Upper lobe of left lung (tissue), 6 donors: ENCODE measurements around the gene ANGEL2. TPM values are rescaled to one million over a fixed set of nuclear protein-coding genes. Genes with fewer than 3 reads are reported as not detected.
A peak's percentile ranks its signal among the peaks of the same experiment; 100 is the strongest.

ENCODE experiments used
- ATAC-seq, 2 donors: fragments of 200-7000 bp; cut with Tn5 transposase; one replicate each; pipeline ENCODE4 v1.9.1; 2022; ENCODE audit warnings: mild to moderate bottlenecking in 2 of 2, moderate library complexity in 2 of 2; ENCODE audit not compliant: low FRiP score in 2 of 2
- DNase-seq, 2 donors: peaks; one replicate each; pipeline ENCODE4 v3.0.0-alpha.2; 2019 to 2020
- H3K27ac ChIP-seq, 4 donors: fragments of 200-600 bp; sonication (generic); one replicate each; pipeline ENCODE4 v1.5.1; 2016 to 2019
- H3K27me3 ChIP-seq, 4 donors: fragments of 200-600 bp; sonication (generic); one replicate each; pipeline ENCODE4 v1.5.1; 2017 to 2019
- H3K36me3 ChIP-seq, 4 donors: fragments of 200-600 bp; sonication (generic); one replicate each; pipeline ENCODE4 v1.5.1; 2016 to 2019
- H3K4me1 ChIP-seq, 4 donors: fragments of 200-600 bp; sonication (generic); one replicate each; pipeline ENCODE4 v1.5.1; 2018 to 2019
- H3K4me3 ChIP-seq, 4 donors: fragments of 200-600 bp; sonication (generic); one replicate each; pipeline ENCODE4 v1.5.1; 2017 to 2019; ENCODE audit warnings: mild to moderate bottlenecking in 2 of 4, moderate library complexity in 1 of 4
- H3K9me3 ChIP-seq, 4 donors: fragments of 200-600 bp; sonication (generic); one replicate each; pipeline ENCODE4 v1.5.1; 2018 to 2019
- CTCF ChIP-seq, 6 experiments: fragments of 450-650 bp in 4 of 6; fragments of 200-600 bp in 2 of 6; sonication (generic) in 2 of 6; IDR thresholded peaks; one replicate each; pipeline ENCODE4 v1.5.1; 2016 to 2019; ENCODE audit warnings: antibody characterized with exemption in 6 of 6
- EP300 ChIP-seq, 4 donors: sonication (generic); formaldehyde crosslinking; IDR thresholded peaks; one replicate each; pipeline ENCODE4 v1.5.1; 2017; ENCODE audit warnings: antibody characterized with exemption in 4 of 4, control low read depth in 2 of 4
- POLR2A ChIP-seq, 4 donors: fragments of 450-650 bp; IDR thresholded peaks; one replicate each; pipeline ENCODE4 v1.5.1; 2016 to 2017; ENCODE audit warnings: antibody characterized with exemption in 4 of 4, mild to moderate bottlenecking in 2 of 4
- POLR2AphosphoS5 ChIP-seq, 2 donors: sonication (generic); formaldehyde crosslinking; IDR thresholded peaks; one replicate each; pipeline ENCODE4 v1.5.1; 2017; ENCODE audit warnings: antibody characterized with exemption in 2 of 2
- WGBS, 2 donors: methylation state at CpG; one replicate each; pipeline ENCODE4 v1.1.5; 2017 to 2018; 5-methylcytosine and 5-hydroxymethylcytosine counted together
- total RNA-seq, 6 donors: library from RNA; depleted of rRNA in 4 of 6; stranded (reverse); fragments of >200 nt in 4 of 6; gene quantifications; one replicate each; pipeline versions ENCODE4 v1.1.0 to v1.2.1, GENCODE V29; 2016 to 2021
- donor health status: DM: no; HTN: no; CAD: no; lungs with moderate emphysema.
- donor health status: DM: no; HTN: yes; CAD: no; lungs with severe emphysema.

ANGEL2 gene
- total RNA-seq, 6 donors from 2014 or later: 29.4 to 68.7 (median 35.6) TPM

- H3K36me3 ChIP-seq: peaks cover 0 to 13% (median 2%) of the 10 kb centered on the region in 4 donors
- H3K9me3 ChIP-seq: no peaks in the 10 kb centered on the region
- H3K4me1 ChIP-seq: peaks cover 4 to 6% (median 4%) of the 10 kb centered on the region in 4 donors
- no peak overlapping the region for H3K27ac ChIP-seq
- no peaks in the 10 kb centered on the region for H3K27me3 ChIP-seq
- 98 to 100% methylated on average over 2 of the region's 2 CpGs for WGBS, 2 donors
- TF ChIP-seq EP300 (IDR thresholded peaks at IDR 0.05): no peak
- no peak for TF ChIP-seq POLR2A (IDR thresholded peaks at IDR 0.05)
- no peak for TF ChIP-seq POLR2AphosphoS5 (IDR thresholded peaks at IDR 0.05)
- TF ChIP-seq CTCF (IDR thresholded peaks at IDR 0.05): no peak
- ATAC-seq: no peak
- DNase-seq: no peak
- H3K4me3 ChIP-seq: no peak overlapping the region
Measured at GRCh38 chr1:212986551-212986950, 29.1 kb downstream of the ANGEL2 start.

- no peak overlapping the region for H3K4me3 ChIP-seq
- ATAC-seq (no peak), DNase-seq (no peak)
- H3K4me1 ChIP-seq: peaks cover 15 to 22% (median 17%) of the 10 kb centered on the region in 4 donors
- peaks cover 0 to 8% (median 1%) of the 10 kb centered on the region in 4 donors for H3K36me3 ChIP-seq
- H3K27me3 ChIP-seq: no peaks in the 10 kb centered on the region
- no peaks in the 10 kb centered on the region for H3K9me3 ChIP-seq
- 94 to 96% methylated on average over 5 to 6 of the region's 6 CpGs for WGBS, 2 donors
- TF ChIP-seq CTCF (IDR thresholded peaks at IDR 0.05) (no peak), EP300 (IDR thresholded peaks at IDR 0.05) (no peak), POLR2AphosphoS5 (IDR thresholded peaks at IDR 0.05) (no peak), POLR2A (IDR thresholded peaks at IDR 0.05) (no peak)
- H3K27ac ChIP-seq: no peak overlapping the region
Measured at GRCh38 chr1:212984522-212985291, 31.0 kb downstream of the ANGEL2 start.

- DNase-seq (no peak), ATAC-seq (no peak)
- H3K9me3 ChIP-seq: no peaks in the 10 kb centered on the region
- H3K27ac ChIP-seq: no peak overlapping the region
- H3K4me1 ChIP-seq: peaks cover 15 to 22% (median 17%) of the 10 kb centered on the region in 4 donors
- TF ChIP-seq POLR2AphosphoS5 (IDR thresholded peaks at IDR 0.05): no peak
- H3K27me3 ChIP-seq: no peaks in the 10 kb centered on the region
- WGBS, 2 donors: 85 to 94% methylated on average over 3 of the region's 3 CpGs
- H3K4me3 ChIP-seq: no peak overlapping the region
- no peaks in the 10 kb centered on the region for H3K36me3 ChIP-seq
Measured at GRCh38 chr1:212983482-212983881, 32.2 kb downstream of the ANGEL2 start.

- TF ChIP-seq POLR2A (IDR thresholded peaks at IDR 0.05): no peak
- TF ChIP-seq CTCF (IDR thresholded peaks at IDR 0.05): no peak
- TF ChIP-seq EP300 (IDR thresholded peaks at IDR 0.05): no peak
- TF ChIP-seq POLR2AphosphoS5 (IDR thresholded peaks at IDR 0.05): no peak
- Histone ChIP-seq H3K4me3 (no peak overlapping the region), H3K36me3 (no peaks in the 10 kb centered on the region), H3K27ac (no peak overlapping the region), H3K4me1 (peaks cover 15 to 22% (median 17%) of the 10 kb centered on the region in 4 donors), H3K9me3 (no peaks in the 10 kb centered on the region), H3K27me3 (no peaks in the 10 kb centered on the region)
- DNase-seq (no peak), ATAC-seq (no peak)
- WGBS, 2 donors: 72 to 78% methylated on average over 6 of the region's 6 CpGs
Measured at GRCh38 chr1:212982430-212983152, 33.1 kb downstream of the ANGEL2 start.

GRCh38 chr1:212981571-212982328 lies 33.9 kb downstream of the ANGEL2 start:
- Histone ChIP-seq H3K36me3 (no peaks in the 10 kb centered on the region), H3K27me3 (no peaks in the 10 kb centered on the region), H3K9me3 (no peaks in the 10 kb centered on the region), H3K4me1 (peaks cover 15 to 22% (median 17%) of the 10 kb centered on the region in 4 donors), H3K27ac (peak overlapping the region in 3 of 4 donors; percentile 37 to 70 (median 63)), H3K4me3 (no peak overlapping the region)
- ATAC-seq: peak in 1 of 2 donors; percentile 3
- no peak for TF ChIP-seq EP300 (IDR thresholded peaks at IDR 0.05)
- TF ChIP-seq POLR2A (IDR thresholded peaks at IDR 0.05): no peak
- no peak for TF ChIP-seq POLR2AphosphoS5 (IDR thresholded peaks at IDR 0.05)
- no peak for TF ChIP-seq CTCF (IDR thresholded peaks at IDR 0.05)
- no peak for DNase-seq
- 52 to 54% methylated on average over 13 of the region's 13 CpGs for WGBS, 2 donors
